SK-N-SH (cell line): ENCODE data around the gene CNTLN. TPM values are rescaled to one million over a fixed set of nuclear protein-coding genes. Genes with fewer than 3 reads are reported as not detected.
A peak's percentile ranks its signal among the peaks of the same experiment; 100 is the strongest.

Source experiments
- CTCF ChIA-PET: fragments of 300-600, 350-600 bp; formaldehyde crosslinking; extraction: SDS; loops from one replicate; lab custom pipeline; 2021; lab: Yijun Ruan, JAX
- POLR2A ChIA-PET: fragments of 350-600 bp; sonication (Branson Sonifier 250); formaldehyde crosslinking; extraction: SDS; loops from one replicate; lab custom pipeline; 2020; ENCODE audit warnings: antibody characterized with exemption, inconsistent platforms; lab: Yijun Ruan, JAX
- DNase-seq: peaks from one replicate; pipeline ENCODE4 v3.0.0; 2012
- H2AFZ ChIP-seq: fragments of 200-600 bp; sonication (generic); 2 replicates; pipeline ENCODE4 v1.8.1; 2016; ENCODE audit warnings: antibody characterized with exemption, mild to moderate bottlenecking, low read depth
- H3F3A ChIP-seq: fragments of 200-600 bp; sonication (generic); replicated peaks from 2 replicates; pipeline ENCODE3; 2016; ENCODE audit warnings: antibody characterized with exemption, mild to moderate bottlenecking; ENCODE audit not compliant: insufficient read depth
- H3K27ac ChIP-seq, 2 experiments: fragments of 200-500 bp in 1 of 2; fragments of 200-600 bp in 1 of 2; sonication (Bioruptor generic) in 1 of 2; sonication (generic), shearing (Covaris generic) in 1 of 2; 2 replicates each; pipeline versions ENCODE4 v1.5.1 to v1.6.1; 2014 to 2016; ENCODE audit warnings: low read depth in 2 of 2, inconsistent platforms in 1 of 2, low read length in 1 of 2, mild to moderate bottlenecking in 1 of 2, mixed read lengths in 1 of 2
- H3K27me3 ChIP-seq: fragments of 200-600 bp; sonication (generic), shearing (Covaris generic); 2 replicates; pipeline ENCODE4 v1.6.1; 2016; ENCODE audit warnings: mixed run types; ENCODE audit not compliant: insufficient read depth
- H3K36me3 ChIP-seq, 2 experiments: fragments of 200-500 bp in 1 of 2; fragments of 200-600 bp in 1 of 2; sonication (Bioruptor generic) in 1 of 2; sonication (generic) in 1 of 2; replicated peaks in 1 of 2; 2 replicates each; pipeline versions ENCODE3 to v1.5.1; 2014 to 2016; ENCODE audit warnings: low read length in 1 of 2, mild to moderate bottlenecking in 1 of 2; ENCODE audit not compliant: insufficient read depth in 2 of 2, control insufficient read depth in 1 of 2
- H3K4me1 ChIP-seq, 2 experiments: fragments of 200-500 bp in 1 of 2; fragments of 200-600 bp in 1 of 2; sonication (Bioruptor generic) in 1 of 2; sonication (generic), shearing (Covaris generic) in 1 of 2; 2 replicates each; pipeline versions ENCODE4 v1.5.1 to v1.6.1; 2014 to 2016; ENCODE audit warnings: low read depth in 1 of 2, low read length in 1 of 2, mixed run types in 1 of 2; ENCODE audit not compliant: insufficient read depth in 2 of 2, control insufficient read depth in 1 of 2
- H3K4me2 ChIP-seq: fragments of 200-600 bp; sonication (generic), shearing (Covaris generic); 2 replicates; pipeline ENCODE4 v1.6.1; 2017; ENCODE audit warnings: mixed run types
- H3K4me3 ChIP-seq, 2 experiments: fragments of 200-500 bp in 1 of 2; fragments of 200-600 bp in 1 of 2; sonication (Bioruptor generic) in 1 of 2; sonication (generic), shearing (Covaris generic) in 1 of 2; 2 replicates each; pipeline versions ENCODE4 v1.5.1 to v1.8.1; 2014 to 2016; ENCODE audit warnings: low read depth in 2 of 2, inconsistent platforms in 1 of 2, low read length in 1 of 2, mild to moderate bottlenecking in 1 of 2, mixed read lengths in 1 of 2, moderate library complexity in 1 of 2
- H3K79me2 ChIP-seq: fragments of 200-600 bp; sonication (generic); 2 replicates; pipeline ENCODE4 v1.8.1; 2017; ENCODE audit warnings: mild to moderate bottlenecking; ENCODE audit not compliant: insufficient read depth
- H3K9ac ChIP-seq: fragments of 200-600 bp; sonication (generic); 2 replicates; pipeline ENCODE4 v1.6.1; 2017; ENCODE audit warnings: mixed run types
- H3K9me2 ChIP-seq: fragments of 200-600 bp; sonication (generic); 2 replicates; pipeline ENCODE4 v1.6.1; 2017; ENCODE audit warnings: mixed run types
- H3K9me3 ChIP-seq: fragments of 200-600 bp; sonication (generic); 2 replicates; pipeline ENCODE4 v1.6.1; 2017; ENCODE audit warnings: mixed run types, mild to moderate bottlenecking, moderate library complexity
- H4K20me1 ChIP-seq: fragments of 200-600 bp; sonication (generic); 2 replicates; pipeline ENCODE4 v1.6.1; 2017; ENCODE audit warnings: mild to moderate bottlenecking, mixed run types; ENCODE audit not compliant: insufficient read depth
- CHD2 ChIP-seq: fragments of 150-350 bp; IDR thresholded peaks from 2 replicates; pipeline ENCODE4 v1.6.1; 2018; ENCODE audit warnings: low read length; ENCODE audit not compliant: partially characterized antibody
- ELF1 ChIP-seq: IDR thresholded peaks from 2 replicates; pipeline ENCODE4 v1.4.0; 2012
- EP300 ChIP-seq, 2 experiments: IDR thresholded peaks; 2 replicates each; pipeline versions ENCODE4 v1.4.0 to v1.6.1; 2012; ENCODE audit warnings: borderline replicate concordance in 1 of 2, low read depth in 1 of 2, low read length in 1 of 2
- EZH2phosphoT487 ChIP-seq: fragments of 200-600 bp; sonication (generic); IDR thresholded peaks from 2 replicates; pipeline ENCODE4 v1.6.1; 2017; ENCODE audit warnings: low read depth, mixed run types, mild to moderate bottlenecking, antibody characterized with exemption, moderate library complexity, borderline replicate concordance
- FOSL2 ChIP-seq: IDR thresholded peaks from 2 replicates; pipeline ENCODE4 v1.4.0; 2012; ENCODE audit warnings: low read depth, mild to moderate bottlenecking, moderate library complexity, borderline replicate concordance
- FOXM1 ChIP-seq: IDR thresholded peaks from 2 replicates; pipeline ENCODE4 v1.4.0; 2012; ENCODE audit warnings: low read depth, mild to moderate bottlenecking
- GABPA ChIP-seq: IDR thresholded peaks from 2 replicates; pipeline ENCODE4 v1.4.0; 2012; ENCODE audit warnings: low read depth, mild to moderate bottlenecking
- GATA2 ChIP-seq: sonication (generic); formaldehyde crosslinking; IDR thresholded peaks from 2 replicates; pipeline ENCODE4 v1.5.0; 2020; ENCODE audit warnings: mild to moderate bottlenecking, missing genetic modification reagents
- MAX ChIP-seq: IDR thresholded peaks from 2 replicates; pipeline ENCODE4 v1.4.0; 2012; ENCODE audit warnings: low read depth
- MXI1 ChIP-seq: IDR thresholded peaks from 2 replicates; pipeline ENCODE4 v1.6.1; 2012; ENCODE audit warnings: mild to moderate bottlenecking, low read depth, low read length, improper control_type of control experiment
- PBX3 ChIP-seq: IDR thresholded peaks from 2 replicates; pipeline ENCODE4; 2012
- POLR2AphosphoS5 ChIP-seq: IDR thresholded peaks from 2 replicates; pipeline ENCODE4 v1.6.1; 2012; ENCODE audit warnings: low read depth, low read length
- RAD21 ChIP-seq: IDR thresholded peaks from 2 replicates; pipeline ENCODE4 v1.6.1; 2012; ENCODE audit warnings: mild to moderate bottlenecking, low read length
- RCOR1 ChIP-seq: fragments of 150-350 bp; IDR thresholded peaks from 2 replicates; pipeline ENCODE4 v1.6.1; 2017; ENCODE audit warnings: antibody characterized with exemption, low read length
- REST ChIP-seq: IDR thresholded peaks from 2 replicates; pipeline ENCODE4 v1.6.1; 2012; ENCODE audit warnings: mild to moderate bottlenecking, low read depth, low read length, moderate library complexity
- RFX5 ChIP-seq: IDR thresholded peaks from 2 replicates; pipeline ENCODE4 v1.6.1; 2012; ENCODE audit warnings: mild to moderate bottlenecking, improper control_type of control experiment, low read length
- RXRA ChIP-seq: IDR thresholded peaks from 2 replicates; pipeline ENCODE4 v1.4.0; 2012; ENCODE audit warnings: low read depth, mild to moderate bottlenecking, borderline replicate concordance
- TAF1 ChIP-seq: IDR thresholded peaks from 2 replicates; pipeline ENCODE4 v1.6.1; 2012; ENCODE audit warnings: low read depth, mild to moderate bottlenecking, low read length, moderate library complexity, borderline replicate concordance
- TEAD4 ChIP-seq: IDR thresholded peaks from 2 replicates; pipeline ENCODE4 v1.4.0; 2012; ENCODE audit warnings: mild to moderate bottlenecking, borderline replicate concordance; ENCODE audit not compliant: insufficient read depth
- ZBTB33 ChIP-seq: IDR thresholded peaks from 2 replicates; pipeline ENCODE4 v1.4.0; 2012; ENCODE audit warnings: low read depth, borderline replicate concordance
- WGBS: methylation state at CpG from one replicate; pipeline ENCODE4 v1.1.6; 2017; ENCODE audit warnings: low lambda C conversion rate; 5-methylcytosine and 5-hydroxymethylcytosine counted together
- polyA plus RNA-seq, 3 experiments: library from polyadenylated mRNA; depleted of rRNA; stranded (reverse); fragments of >200 nt; gene quantifications; 2 replicates each; pipeline ENCODE4 v1.2.3, GENCODE V29; 2012

Gene CNTLN
- polyA plus RNA-seq, 1 of the 3 experiments (the other 2 are of a cell fraction), result 2.5 TPM

GRCh38 chr9:17490110-17490509, 355.3 kb downstream of the CNTLN start:
- H3K9me3 ChIP-seq, result no peaks in the 10 kb centered on the region
- ChIA-PET CTCF (interaction anchor here (0.9 to 1.4 kb wide), 4 partner anchors 9 to 426 kb away, joined by 3 to 5 read pairs (median 4); no protein-coding TSS in a partner anchor), POLR2A (no interaction called here)
- no peaks in the 10 kb centered on the region for H3K9me2 ChIP-seq
- no peak overlapping the region for H3K9ac ChIP-seq
- no peak overlapping the region for H3K4me3 ChIP-seq
- H2AFZ ChIP-seq, result no peak overlapping the region
- peak in 1 of 2 experiments; percentile 79; a peak in 2 of 4 replicates for TF ChIP-seq EP300 (IDR thresholded peaks at IDR 0.05; ENCODE audit: borderline replicate concordance in 1 of 2, low read depth in 1 of 2, low read length in 1 of 2)
- TF ChIP-seq CHD2, result peak; percentile 59
- TF ChIP-seq PBX3, result no peak
- peak; percentile 74; the same call in 1 of the 2 replicates for TF ChIP-seq RCOR1
- peak; percentile 87 for TF ChIP-seq GATA2
- H3K36me3 ChIP-seq, result peaks cover 2 to 3% of the 10 kb centered on the region in 2 experiments
- H3K27me3 ChIP-seq, result no peaks in the 10 kb centered on the region
- no peak overlapping the region; a peak in 1 of 4 replicates for H3K27ac ChIP-seq
- H3K4me1 ChIP-seq, result peaks cover 0 to 2% of the 10 kb centered on the region in 2 experiments; a peak in 2 of 4 replicates
- WGBS, result 30% methylated on average over 1 of the region's 1 CpG
- H3K4me2 ChIP-seq, result no peak overlapping the region
- peak; percentile 38 for DNase-seq
- H3K79me2 ChIP-seq, result no peaks in the 10 kb centered on the region
- no peaks in the 10 kb centered on the region for H3F3A ChIP-seq
- H4K20me1 ChIP-seq, result no peaks in the 10 kb centered on the region

- peaks cover 0 to 3% of the 10 kb centered on the region in 2 experiments for H3K36me3 ChIP-seq
- no peak overlapping the region for H3K27ac ChIP-seq
- no peaks in the 10 kb centered on the region for H3K79me2 ChIP-seq
- 91% methylated on average over 1 of the region's 1 CpG for WGBS
- no peaks in the 10 kb centered on the region for H3K27me3 ChIP-seq
- H3K9ac ChIP-seq, result no peak overlapping the region
- DNase-seq, result no peak
- ChIA-PET POLR2A (no interaction called here), CTCF (no interaction called here)
- no peaks in the 10 kb centered on the region for H4K20me1 ChIP-seq
- peaks cover 0 to 2% of the 10 kb centered on the region in 2 experiments; a peak in 2 of 4 replicates for H3K4me1 ChIP-seq
- H3K4me2 ChIP-seq, result no peak overlapping the region
- H3K4me3 ChIP-seq, result no peak overlapping the region
- H3F3A ChIP-seq, result no peaks in the 10 kb centered on the region
- no peaks in the 10 kb centered on the region for H3K9me3 ChIP-seq
- H2AFZ ChIP-seq, result no peak overlapping the region
- no peaks in the 10 kb centered on the region for H3K9me2 ChIP-seq
- TF ChIP-seq RAD21 (no peak), ZBTB33 (no peak), REST (no peak), PBX3 (no peak), RFX5 (no peak), RXRA (no peak), ELF1 (no peak), TEAD4 (no peak), MXI1 (no peak), FOSL2 (no peak), MAX (no peak), FOXM1 (no peak), TAF1 (no peak), POLR2AphosphoS5 (no peak), EZH2phosphoT487 (no peak), GABPA (no peak), GATA2 (no peak), RCOR1 (no peak)
These were observed 356.9 kb downstream of the CNTLN start for GRCh38 chr9:17491780-17492179.
